ENCODE measurements around the gene TMEM9.

GRCh38 chr1:201164645-201165044 is 10.4 kb upstream of the TMEM9 start:
- no peak for TF ChIP-seq CTCF (IDR thresholded peaks at IDR 0.05)
- no peak for TF ChIP-seq POLR2AphosphoS5 (IDR thresholded peaks at IDR 0.05; ENCODE audit: low read depth, low read length)
